LNCaP clone FGC (cell line): ENCODE data around the gene CARM1.

ENCODE experiments used
- DNase-seq: peaks from one replicate; pipeline ENCODE4 v3.0.0-alpha.2; 2011; ENCODE audit warnings: low read depth
- H3K4me3 ChIP-seq: 2 replicates; pipeline ENCODE4 v1.5.1; 2011; ENCODE audit warnings: mild to moderate bottlenecking, low read depth, low read length, control low read depth
- CTCF ChIP-seq: IDR thresholded peaks from 2 replicates; pipeline ENCODE4 v1.5.1; 2012; ENCODE audit warnings: mild to moderate bottlenecking; ENCODE audit not compliant: control insufficient read depth, insufficient read depth; ENCODE audit errors: extremely low read depth

The CARM1 gene

GRCh38 chr19:10919352-10920287, 48.3 kb downstream of the CARM1 start:
- no peak for TF ChIP-seq CTCF
- H3K4me3 ChIP-seq: no peak overlapping the region
- DNase-seq: no peak

DNA sequence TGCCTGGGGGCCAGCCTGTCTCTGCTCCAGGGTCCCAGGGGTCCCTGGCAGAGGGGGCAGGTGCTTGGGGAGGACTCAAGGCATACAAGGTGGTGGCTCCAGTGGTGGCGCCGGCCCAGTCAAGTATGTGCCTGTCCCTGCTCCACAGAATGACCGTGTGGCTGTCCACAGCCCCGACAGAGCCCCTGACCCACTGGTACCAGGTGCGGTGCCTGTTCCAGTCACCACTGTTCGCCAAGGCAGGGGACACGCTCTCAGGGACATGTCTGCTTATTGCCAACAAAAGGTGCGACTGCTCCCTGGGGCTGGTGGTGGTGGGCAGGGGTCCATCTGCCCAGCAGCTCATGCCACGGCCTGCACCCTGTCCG, 48.9 kb downstream of the CARM1 start:
- H3K4me3 ChIP-seq: no peak overlapping the region
- DNase-seq: no peak
- TF ChIP-seq CTCF: no peak

GRCh38 chr19:10920781-10921180, 49.4 kb downstream of the CARM1 start:
- no peak overlapping the region for H3K4me3 ChIP-seq
- no peak for TF ChIP-seq CTCF
- DNase-seq: no peak

DNA sequence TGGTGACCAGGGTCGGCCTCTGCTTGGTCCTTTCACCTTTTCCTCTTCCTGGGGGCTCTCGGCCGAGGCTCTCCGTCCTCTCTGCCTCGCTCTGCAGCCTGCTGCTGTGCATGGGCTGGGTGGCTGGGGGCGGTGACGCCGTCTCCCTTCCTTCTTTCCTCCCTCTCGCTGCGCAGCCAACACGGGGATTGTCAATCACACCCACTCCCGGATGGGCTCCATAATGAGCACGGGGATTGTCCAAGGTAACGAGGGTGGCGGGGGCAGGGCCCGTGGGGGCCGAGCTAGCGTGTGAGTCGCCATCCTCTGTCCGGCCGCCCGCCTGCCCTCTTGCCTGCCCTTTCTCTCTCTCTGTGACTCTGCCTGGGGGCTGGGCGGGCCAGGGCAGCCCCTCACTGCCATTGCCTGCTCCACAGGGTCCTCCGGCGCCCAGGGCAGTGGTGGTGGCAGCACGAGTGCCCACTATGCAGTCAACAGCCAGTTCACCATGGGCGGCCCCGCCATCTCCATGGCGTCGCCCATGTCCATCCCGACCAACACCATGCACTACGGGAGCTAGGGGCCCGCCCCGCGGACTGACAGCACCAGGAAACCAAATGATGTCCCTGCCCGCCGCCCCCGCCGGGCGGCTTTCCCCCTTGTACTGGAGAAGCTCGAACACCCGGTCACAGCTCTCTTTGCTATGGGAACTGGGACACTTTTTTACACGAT, 50.0 kb downstream of the CARM1 start:
- DNase-seq: no peak
- no peak overlapping the region for H3K4me3 ChIP-seq
- no peak for TF ChIP-seq CTCF

GRCh38 chr19:10921910-10922637, 50.7 kb downstream of the CARM1 start:
- no peak for TF ChIP-seq CTCF
- no peak overlapping the region for H3K4me3 ChIP-seq
- no peak for DNase-seq

DNA sequence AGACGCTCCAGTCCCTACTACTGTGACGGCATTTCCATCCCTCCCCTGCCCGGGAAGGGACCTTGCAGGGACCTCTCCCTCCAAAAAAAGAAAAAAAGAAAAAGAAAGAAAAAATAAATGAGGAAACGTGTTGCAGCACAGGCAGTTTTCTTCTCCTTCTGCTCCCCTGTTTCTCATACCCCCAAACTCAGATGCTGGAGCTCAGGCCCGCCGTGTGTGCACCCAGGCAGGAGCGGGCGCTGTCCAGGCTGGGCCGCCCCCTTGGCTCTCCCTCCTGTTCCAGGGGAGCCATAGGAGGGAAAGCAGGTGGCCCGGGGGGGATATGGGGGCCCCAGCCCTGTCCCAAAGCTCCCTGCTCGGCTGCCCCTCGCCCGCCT, 51.3 kb downstream of the CARM1 start:
- no peak for TF ChIP-seq CTCF
- H3K4me3 ChIP-seq: no peak overlapping the region
- DNase-seq: no peak
